HFF-Myc (cell line): ENCODE measurements around the gene CCN6.

Experiments
- DNase-seq: peaks from one replicate; pipeline ENCODE4 v3.0.0-alpha.2; 2011; ENCODE audit warnings: low read depth; ENCODE audit errors: extremely low read depth
- H3K4me3 ChIP-seq: replicated peaks from 2 replicates; pipeline ENCODE4 v1.5.1; 2011; ENCODE audit warnings: low read depth, mild to moderate bottlenecking, control low read depth, low read length
- CTCF ChIP-seq: IDR thresholded peaks from 2 replicates; pipeline ENCODE4 v1.5.1; 2012; ENCODE audit warnings: mild to moderate bottlenecking, low read depth, low read length, control low read depth; ENCODE audit errors: missing control alignments

Gene CCN6

GRCh38 chr6:112033791-112034615 is 19.9 kb upstream of the CCN6 start:
- no peak for TF ChIP-seq CTCF
- no peak overlapping the region for H3K4me3 ChIP-seq
- no peak for DNase-seq

- no peak for DNase-seq
- no peak for TF ChIP-seq CTCF
- H3K4me3 ChIP-seq = no peak overlapping the region
These were observed 19.3 kb upstream of the CCN6 start for GRCh38 chr6:112034616-112034995.

GRCh38 chr6:112036088-112036637 is 17.7 kb upstream of the CCN6 start:
- TF ChIP-seq CTCF = no peak
- H3K4me3 ChIP-seq = no peak overlapping the region
- no peak for DNase-seq

- H3K4me3 ChIP-seq = no peak overlapping the region
- TF ChIP-seq CTCF = no peak
- DNase-seq = no peak
These were observed 16.1 kb upstream of the CCN6 start for GRCh38 chr6:112037783-112038216.

- H3K4me3 ChIP-seq = no peak overlapping the region
- TF ChIP-seq CTCF = no peak
- no peak for DNase-seq
These were observed 15.6 kb upstream of the CCN6 start for GRCh38 chr6:112038268-112038667.

- TF ChIP-seq CTCF = no peak
- DNase-seq = no peak
- no peak overlapping the region for H3K4me3 ChIP-seq
These were observed 15.0 kb upstream of the CCN6 start for GRCh38 chr6:112038756-112039430.
